Left ventricle myocardium inferior (tissue), 1 donor: ENCODE measurements around the gene PPP1R12A. TPM values are rescaled to one million over a fixed set of nuclear protein-coding genes. Genes with fewer than 3 reads are reported as not detected.

Experiments used
- DNase-seq: peaks from one replicate; pipeline ENCODE4 v3.0.0-alpha.2; 2020
- H3K27ac ChIP-seq: fragments of 200-600 bp; replicated peaks from 2 replicates; pipeline ENCODE4 v1.8.0; 2021
- H3K27me3 ChIP-seq: fragments of 200-600 bp; 2 replicates; pipeline ENCODE4 v1.8.0; 2021; ENCODE audit warnings: low read depth
- H3K36me3 ChIP-seq: fragments of 200-600 bp; 2 replicates; pipeline ENCODE4 v1.8.0; 2021
- H3K4me1 ChIP-seq: fragments of 200-600 bp; 2 replicates; pipeline ENCODE4 v1.8.0; 2021
- H3K4me3 ChIP-seq: fragments of 200-600 bp; 2 replicates; pipeline ENCODE4 v1.8.0; 2021; ENCODE audit warnings: mild to moderate bottlenecking, moderate library complexity
- H3K9me3 ChIP-seq: fragments of 200-600 bp; replicated peaks from 2 replicates; pipeline ENCODE4 v1.8.0; 2021
- intact Hi-C: fragments of 100-400 bp; cut with micrococcal nuclease; formaldehyde crosslinking; loops from one replicate; pipeline ENCODE4 v1.11.0; 2022
- total RNA-seq: library from RNA; stranded (reverse); fragmentation: NEBNext Ultra II Directional; extraction: Animal tissue kit (Norgen Biotek cat#: 25700); gene quantifications from one replicate; pipeline ENCODE4 v1.2.1, GENCODE V29; 2021
- TF ChIP-seq, protein P1 (sequence below): fragments of 200-600 bp; IDR thresholded peaks from 2 replicates; pipeline ENCODE4 v1.8.0; 2021; ENCODE audit warnings: antibody characterized with exemption, mild to moderate bottlenecking, borderline replicate concordance
- donor health status: DM: no; HTN: yes; CAD: no; lungs with severe emphysema.

PPP1R12A gene
- total RNA-seq, 1 donor from 2014 or later = 42.8 TPM

DNA sequence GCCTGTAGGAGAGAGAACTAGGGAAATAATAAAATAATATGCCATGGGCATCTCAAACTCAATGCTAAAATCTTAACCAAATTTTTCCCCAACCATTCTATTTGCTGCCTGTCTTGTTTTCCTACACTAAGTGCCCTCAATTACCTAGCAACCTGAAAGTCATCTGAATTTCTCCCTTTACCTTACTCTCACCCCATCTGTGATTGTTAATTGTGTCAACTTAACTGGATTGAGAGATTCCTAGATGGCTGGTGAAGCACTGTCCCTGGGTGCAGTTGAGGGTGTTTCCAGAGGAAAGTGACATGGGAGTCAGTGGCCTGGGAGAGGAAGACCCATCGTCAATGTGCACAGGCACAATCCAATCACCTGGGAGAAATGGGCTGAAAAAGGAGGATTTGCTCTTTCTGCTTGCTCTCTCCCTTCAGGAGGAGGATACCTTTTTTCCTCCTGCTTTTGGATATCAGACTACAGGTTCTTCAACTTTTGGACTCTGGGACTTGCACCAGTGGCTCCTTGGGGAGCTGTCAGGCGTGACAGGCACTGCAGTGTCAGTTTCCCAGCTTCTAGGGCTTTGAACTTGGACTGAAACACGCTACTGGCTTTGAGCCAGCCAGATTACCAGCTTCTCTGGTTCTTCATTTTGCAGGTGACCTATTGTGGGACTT, 100.1 kb downstream of the PPP1R12A start:
- H3K4me3 ChIP-seq = no peak overlapping the region
- no peak for DNase-seq
- peaks cover 51% of the 10 kb centered on the region for H3K4me1 ChIP-seq
- peaks cover 15% of the 10 kb centered on the region for H3K9me3 ChIP-seq
- H3K27me3 ChIP-seq = no peaks in the 10 kb centered on the region
- intact Hi-C loops = no loop called here
- TF ChIP-seq, protein P1, sequence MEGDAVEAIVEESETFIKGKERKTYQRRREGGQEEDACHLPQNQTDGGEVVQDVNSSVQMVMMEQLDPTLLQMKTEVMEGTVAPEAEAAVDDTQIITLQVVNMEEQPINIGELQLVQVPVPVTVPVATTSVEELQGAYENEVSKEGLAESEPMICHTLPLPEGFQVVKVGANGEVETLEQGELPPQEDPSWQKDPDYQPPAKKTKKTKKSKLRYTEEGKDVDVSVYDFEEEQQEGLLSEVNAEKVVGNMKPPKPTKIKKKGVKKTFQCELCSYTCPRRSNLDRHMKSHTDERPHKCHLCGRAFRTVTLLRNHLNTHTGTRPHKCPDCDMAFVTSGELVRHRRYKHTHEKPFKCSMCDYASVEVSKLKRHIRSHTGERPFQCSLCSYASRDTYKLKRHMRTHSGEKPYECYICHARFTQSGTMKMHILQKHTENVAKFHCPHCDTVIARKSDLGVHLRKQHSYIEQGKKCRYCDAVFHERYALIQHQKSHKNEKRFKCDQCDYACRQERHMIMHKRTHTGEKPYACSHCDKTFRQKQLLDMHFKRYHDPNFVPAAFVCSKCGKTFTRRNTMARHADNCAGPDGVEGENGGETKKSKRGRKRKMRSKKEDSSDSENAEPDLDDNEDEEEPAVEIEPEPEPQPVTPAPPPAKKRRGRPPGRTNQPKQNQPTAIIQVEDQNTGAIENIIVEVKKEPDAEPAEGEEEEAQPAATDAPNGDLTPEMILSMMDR = no peak
- peaks cover 20% of the 10 kb centered on the region for H3K36me3 ChIP-seq
- H3K27ac ChIP-seq = peak overlapping the region; percentile 13

DNA sequence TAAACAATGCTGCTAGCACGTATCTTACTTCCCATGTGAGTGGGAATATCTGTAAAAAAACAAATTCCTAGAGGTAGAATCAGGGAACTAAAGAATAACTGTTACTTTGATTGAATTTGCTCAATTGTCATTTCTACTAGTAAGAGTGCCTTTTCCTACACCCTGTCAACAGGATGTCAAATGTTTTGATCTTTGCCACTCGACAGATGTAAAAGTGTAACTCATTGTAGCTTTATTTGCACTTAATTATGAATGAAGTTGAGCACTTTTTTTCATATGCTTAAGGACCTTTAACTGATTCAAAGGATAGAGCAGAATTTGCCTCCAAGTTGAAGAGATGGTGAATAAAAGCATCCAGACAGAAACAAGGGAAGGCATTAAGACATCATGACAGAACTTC, 104.5 kb downstream of the PPP1R12A start:
- intact Hi-C loops = no loop called here
- H3K27me3 ChIP-seq = no peaks in the 10 kb centered on the region
- no peak overlapping the region for H3K4me3 ChIP-seq
- H3K4me1 ChIP-seq = peaks cover 51% of the 10 kb centered on the region
- peaks cover 16% of the 10 kb centered on the region for H3K36me3 ChIP-seq
- H3K27ac ChIP-seq = no peak overlapping the region
- TF ChIP-seq, protein P1 = no peak
- no peaks in the 10 kb centered on the region for H3K9me3 ChIP-seq
- DNase-seq = no peak

DNA sequence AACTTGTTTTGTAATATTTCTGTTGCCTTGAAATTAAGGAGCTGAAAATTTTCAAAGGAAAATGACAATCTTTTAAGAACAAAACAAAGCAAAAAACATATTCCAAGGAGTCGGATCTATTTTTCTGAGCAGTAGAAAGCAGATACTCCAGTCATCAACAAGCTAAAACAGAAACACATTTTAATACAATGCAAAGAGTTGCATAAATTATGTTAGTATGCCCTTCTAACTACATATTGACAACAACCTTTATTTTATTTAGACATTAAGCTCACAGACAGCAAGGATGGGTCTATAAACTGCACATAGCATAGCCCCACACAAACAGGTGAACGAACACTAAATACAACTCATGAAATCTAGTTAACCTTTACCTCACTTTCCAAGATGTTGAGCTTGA, 106.0 kb downstream of the PPP1R12A start:
- peaks cover 51% of the 10 kb centered on the region for H3K4me1 ChIP-seq
- TF ChIP-seq, protein P1 = no peak
- H3K9me3 ChIP-seq = no peaks in the 10 kb centered on the region
- H3K36me3 ChIP-seq = peaks cover 16% of the 10 kb centered on the region
- H3K27me3 ChIP-seq = no peaks in the 10 kb centered on the region
- H3K27ac ChIP-seq = no peak overlapping the region
- intact Hi-C loops = no loop called here
- no peak overlapping the region for H3K4me3 ChIP-seq
- DNase-seq = no peak

DNA sequence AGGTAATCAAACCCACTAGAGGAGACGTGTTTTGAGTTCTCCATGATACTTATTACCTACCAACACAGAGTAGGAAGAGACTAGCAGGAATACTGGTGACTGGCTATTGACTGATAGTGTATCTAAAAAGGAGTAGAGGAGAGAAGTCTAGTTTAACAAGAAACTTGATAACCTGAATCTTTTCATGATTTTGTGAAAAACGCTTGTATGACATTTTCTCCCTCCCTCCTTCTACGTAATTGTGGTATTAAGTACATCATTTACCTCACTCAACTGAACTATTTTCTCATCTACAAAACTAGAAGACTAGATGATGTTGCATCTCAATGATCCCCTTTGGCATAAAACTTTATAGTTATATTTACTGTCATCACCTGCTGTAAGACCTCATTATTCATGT, 107.4 kb downstream of the PPP1R12A start:
- intact Hi-C loops = no loop called here

GRCh38 chr12:79826267-79827128, 108.4 kb downstream of the PPP1R12A start:
- no peaks in the 10 kb centered on the region for H3K9me3 ChIP-seq
- H3K27ac ChIP-seq = no peak overlapping the region
- no peak overlapping the region for H3K4me3 ChIP-seq
- peaks cover 54% of the 10 kb centered on the region for H3K4me1 ChIP-seq
- intact Hi-C loops = no loop called here
- no peak for DNase-seq
- TF ChIP-seq, protein P1 = no peak
- H3K27me3 ChIP-seq = no peaks in the 10 kb centered on the region
- H3K36me3 ChIP-seq = peaks cover 11% of the 10 kb centered on the region

More for the DNA sequence above, 107.4 kb downstream of the PPP1R12A start:
- no peaks in the 10 kb centered on the region for H3K9me3 ChIP-seq
- H3K36me3 ChIP-seq = peaks cover 16% of the 10 kb centered on the region
- no peaks in the 10 kb centered on the region for H3K27me3 ChIP-seq
- H3K27ac ChIP-seq = no peak overlapping the region
- TF ChIP-seq, protein P1 = no peak
- peaks cover 58% of the 10 kb centered on the region for H3K4me1 ChIP-seq
- no peak for DNase-seq
- H3K4me3 ChIP-seq = no peak overlapping the region
